AG20443 (cell line): ENCODE data around the gene IFNA2.
A peak's percentile ranks its signal among the peaks of the same experiment; 100 is the strongest.
"Not testable (repeated sequence)": the region's sequence is repeated elsewhere in the genome, so short reads cannot be mapped to it uniquely, and the experiment has no call there.

Source experiments
- DNase-seq: peaks from one replicate; pipeline ENCODE4 v3.0.0; 2012; ENCODE audit warnings: low spot score, mixed read lengths

Gene IFNA2

DNA sequence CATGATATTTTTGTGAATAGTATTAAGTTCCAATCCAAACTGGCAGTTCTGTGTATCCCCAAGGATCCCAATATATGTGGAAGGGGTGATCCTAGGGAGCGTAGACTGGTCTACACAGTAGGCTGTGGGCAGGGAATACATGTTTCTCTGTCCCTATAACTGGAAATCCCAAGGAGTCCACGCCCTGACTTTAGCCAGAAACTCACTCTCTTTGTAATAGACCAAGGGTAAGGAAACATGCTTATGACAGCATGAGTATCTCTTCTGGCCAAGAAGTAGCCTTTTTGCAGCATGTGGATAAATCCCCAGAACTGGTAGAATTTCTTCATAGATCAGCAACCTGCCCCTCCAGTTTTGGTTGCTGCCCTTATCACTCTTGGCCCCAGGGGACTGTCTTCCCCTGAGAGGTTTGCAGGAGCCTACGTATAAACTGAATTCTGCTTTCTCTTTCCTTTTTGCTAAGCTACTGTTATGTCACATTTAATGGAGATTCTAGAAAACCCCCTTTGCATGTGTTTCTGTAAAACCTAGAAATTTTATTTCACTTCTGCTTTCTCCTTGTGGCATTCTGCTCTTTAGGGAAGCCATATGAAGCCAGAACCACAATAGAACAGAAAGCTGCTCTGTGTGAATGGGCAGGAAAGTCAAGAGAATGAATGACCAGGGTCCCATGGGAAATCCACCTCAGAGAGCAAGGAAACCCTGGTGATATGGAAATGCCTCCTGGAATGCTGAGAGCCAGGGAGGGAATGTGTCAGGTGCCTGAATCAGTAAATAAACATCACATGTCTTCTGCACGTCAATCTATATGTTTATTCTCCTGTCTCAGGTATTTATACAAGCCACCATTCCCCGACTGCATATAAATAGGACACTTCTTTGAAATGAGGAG lies 3.5 kb downstream of the IFNA2 start:
- no peak for DNase-seq

DNA sequence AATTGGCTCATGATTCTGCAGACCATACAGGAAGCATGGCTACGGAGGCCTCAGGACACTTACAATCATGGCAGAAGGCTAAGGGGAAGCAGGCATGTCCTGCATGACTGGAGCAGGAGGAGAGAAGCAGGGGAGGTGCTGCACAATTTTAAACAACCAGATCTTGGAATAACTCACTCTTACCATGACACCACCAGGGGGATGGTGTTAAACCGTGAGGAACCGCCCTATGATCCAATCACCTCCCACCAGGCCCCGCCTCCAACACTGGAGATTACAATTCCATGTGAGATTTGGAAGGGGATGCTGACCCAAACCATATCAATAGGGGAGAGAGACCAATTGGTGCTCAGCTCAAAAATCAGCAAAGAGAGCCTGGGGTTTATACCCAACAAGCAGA lies 13.7 kb downstream of the IFNA2 start:
- DNase-seq = not testable (repeated sequence)

DNA sequence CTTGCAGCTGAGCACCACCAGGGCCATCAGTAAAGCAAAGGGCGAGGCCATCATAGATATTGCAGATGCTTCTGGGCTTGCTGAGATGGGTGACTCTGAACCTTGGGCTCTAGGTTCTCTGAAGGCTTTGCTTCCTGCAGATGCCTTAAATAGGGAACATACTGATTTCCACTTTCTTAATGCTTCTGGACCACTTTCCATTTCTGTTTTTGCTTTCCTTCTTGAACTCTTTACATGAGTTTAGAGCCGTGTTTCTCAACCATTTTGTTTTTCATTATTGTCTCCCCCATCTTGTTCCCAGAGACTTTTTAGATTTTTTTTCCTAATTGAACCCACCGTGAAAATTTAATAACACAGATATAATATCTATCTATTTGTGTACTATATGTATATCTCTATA lies 17.2 kb downstream of the IFNA2 start, which contains the start of gene IFNA13:
IFNA13 (minus strand) TSS at position 101 of the 400 bp plus-strand sequence; CDS start at position 54, 47 bp downstream.
- no peak for DNase-seq

DNA sequence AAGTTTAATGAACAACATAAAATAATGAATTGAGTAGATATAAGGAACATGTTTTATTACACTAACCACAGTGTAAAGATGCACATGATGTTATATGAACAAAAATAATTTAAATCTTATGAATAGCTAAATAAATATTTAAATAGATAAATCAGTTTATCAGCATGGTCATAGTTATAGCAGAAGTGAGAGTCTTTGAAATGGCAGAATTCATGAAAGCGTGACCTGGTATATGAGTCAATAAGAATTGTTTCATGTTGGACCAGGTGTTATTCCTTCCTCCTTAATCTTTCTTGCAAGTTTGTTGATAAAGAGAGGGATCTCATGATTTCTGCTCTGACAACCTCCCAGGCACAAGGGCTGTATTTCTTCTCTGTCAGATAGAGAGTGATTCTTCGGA lies 18.0 kb downstream of the IFNA2 start:
- not testable (repeated sequence) for DNase-seq

DNA sequence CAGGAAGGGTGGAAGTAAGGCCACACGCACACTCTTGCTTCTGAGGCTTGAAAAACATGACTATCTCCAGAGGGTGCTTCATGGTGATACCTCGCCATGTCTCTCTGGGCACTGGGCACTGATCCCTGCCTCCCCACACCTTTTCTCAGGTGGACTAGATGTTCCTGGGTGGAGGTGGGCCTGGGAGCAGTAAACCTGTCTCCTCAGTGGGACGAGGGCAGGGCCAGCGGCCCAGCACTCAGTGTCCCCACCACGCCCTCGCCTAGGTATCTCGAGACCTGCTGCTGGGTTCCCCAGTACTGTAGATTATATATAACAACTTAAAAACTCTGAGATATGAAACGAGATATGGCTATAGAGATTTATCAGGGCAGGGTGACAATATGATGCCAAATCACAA lies 22.9 kb downstream of the IFNA2 start:
- no peak for DNase-seq

DNA sequence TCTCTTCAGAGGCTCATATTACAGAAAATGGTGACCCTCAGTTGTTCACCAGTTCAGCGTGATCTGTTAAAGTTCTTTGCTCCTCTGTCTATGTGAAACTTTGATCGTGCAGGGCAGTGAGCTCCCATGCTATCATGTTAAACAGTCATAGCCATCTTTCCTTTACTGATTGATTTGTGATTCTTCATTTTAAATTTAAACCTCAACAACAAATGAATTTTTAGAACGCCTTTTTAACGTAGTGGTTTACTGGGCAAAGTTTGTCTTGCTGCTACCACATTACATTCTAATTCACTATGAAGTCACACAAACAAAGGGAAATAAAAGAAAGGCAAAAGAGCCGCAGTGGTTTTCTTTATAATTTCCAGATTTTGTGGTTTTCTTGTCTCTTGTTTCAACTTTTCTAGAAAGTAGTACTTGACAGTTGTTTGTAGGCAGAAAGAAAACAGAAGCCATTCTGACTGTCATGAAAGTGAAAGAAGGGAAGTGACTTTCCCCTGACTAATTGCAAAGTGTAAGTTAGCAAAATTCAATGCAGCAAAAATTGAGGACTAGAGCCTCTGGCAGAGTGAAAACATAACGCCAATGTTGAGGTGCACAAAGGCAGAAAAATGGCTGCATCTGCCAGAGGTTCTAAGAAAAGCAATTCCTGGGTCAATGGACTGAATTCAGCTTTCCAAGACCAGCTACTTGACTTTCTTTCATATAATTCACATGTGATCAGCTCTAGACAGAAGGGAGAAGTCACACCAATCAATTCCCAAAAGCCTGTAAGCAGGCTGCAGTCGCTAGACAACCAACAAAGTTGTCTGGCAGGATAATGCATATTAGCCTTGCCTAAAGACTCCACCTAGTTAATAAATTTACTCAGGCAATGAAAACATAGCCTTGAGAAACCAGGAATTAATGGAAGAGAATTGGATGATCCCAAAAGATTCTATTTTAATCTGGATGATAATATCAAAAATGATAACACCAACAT lies 27.4 kb downstream of the IFNA2 start:
- no peak for DNase-seq

DNA sequence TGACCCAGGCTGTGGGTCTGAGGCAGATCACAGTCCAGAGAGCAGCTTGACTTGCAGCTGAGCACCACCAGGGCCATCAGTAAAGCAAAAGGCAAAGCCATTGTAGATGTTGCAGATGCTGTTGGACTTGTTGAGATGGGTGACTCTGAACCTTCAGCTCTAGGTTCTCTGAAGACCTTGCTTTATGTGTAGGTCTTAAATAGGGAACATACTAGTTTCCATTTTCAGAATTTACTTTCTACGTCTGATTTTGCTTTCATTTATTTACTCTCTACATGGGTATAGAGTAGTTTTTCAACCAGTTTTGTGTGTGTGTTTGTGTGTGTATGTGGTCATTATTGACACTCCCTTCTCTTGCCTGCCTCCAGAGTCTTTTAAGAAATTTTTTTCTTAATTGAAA lies 34.4 kb downstream of the IFNA2 start, which contains the start of gene IFNA6:
IFNA6 (minus strand) TSS at position 101 of the 400 bp plus-strand sequence; CDS start at position 101, 0 bp downstream.
- DNase-seq = no peak

DNA sequence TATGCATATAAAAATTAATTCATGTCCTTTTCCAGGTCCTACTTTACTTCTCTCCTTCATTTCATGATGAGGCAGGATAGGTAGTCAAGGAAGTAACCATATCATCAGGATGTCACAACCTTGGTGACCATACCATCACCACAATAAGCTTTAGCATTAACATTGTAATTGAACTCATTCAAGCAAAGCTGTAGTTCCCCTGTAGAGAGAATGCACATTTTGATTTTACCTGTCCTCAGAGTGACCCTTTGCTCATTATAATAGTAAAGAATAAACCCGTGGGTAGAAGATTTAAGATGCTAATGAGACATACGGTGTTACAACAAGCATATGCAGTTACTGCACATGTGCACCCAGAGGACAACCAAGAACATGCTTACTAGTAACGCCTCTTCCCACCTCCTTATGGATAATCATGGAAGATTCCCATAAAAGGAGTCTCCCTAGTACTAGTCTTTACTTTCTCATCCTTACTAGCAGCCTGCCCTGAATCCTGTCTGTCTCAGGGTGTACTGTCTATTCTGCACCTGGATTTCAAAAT lies 36.7 kb downstream of the IFNA2 start:
- no peak for DNase-seq

DNA sequence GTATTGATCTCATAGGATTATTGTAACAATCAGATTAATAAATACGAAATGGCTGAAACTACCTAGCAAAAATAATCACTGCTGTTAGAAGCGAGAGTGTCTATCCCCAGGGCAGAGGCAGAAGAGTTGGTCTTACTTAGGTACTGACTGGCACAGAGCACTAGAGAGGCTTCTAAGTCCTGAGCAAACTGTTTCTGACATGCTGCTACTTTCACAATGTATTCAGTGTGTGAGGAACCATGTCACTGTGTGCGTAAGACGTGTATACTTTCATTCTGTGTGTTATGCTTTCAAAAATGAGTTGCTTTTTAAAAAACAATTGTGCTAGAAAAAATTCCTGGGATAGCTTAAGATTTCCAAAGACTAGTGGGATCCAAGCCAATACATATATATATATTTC lies 44.5 kb downstream of the IFNA2 start:
- no peak for DNase-seq

DNA sequence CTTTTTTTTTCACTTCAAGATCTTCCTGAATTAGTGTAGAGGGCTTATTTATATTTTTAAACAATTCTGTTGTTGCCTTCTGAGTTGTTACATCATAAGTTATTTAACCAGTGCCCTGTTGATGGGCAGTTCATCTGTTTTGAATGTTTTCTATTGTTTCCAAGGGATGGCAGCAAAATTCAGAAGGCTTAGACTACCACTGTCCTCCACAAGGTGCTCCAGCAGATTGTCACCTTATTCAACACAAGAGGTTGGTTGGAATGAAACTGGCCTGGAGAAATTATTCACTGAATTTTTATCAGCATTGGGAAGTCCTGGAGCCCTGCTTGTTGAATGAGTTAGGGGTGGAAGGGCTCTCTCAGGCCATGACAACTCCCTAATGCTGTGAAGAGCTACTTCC lies 48.7 kb downstream of the IFNA2 start:
- no peak for DNase-seq

DNA sequence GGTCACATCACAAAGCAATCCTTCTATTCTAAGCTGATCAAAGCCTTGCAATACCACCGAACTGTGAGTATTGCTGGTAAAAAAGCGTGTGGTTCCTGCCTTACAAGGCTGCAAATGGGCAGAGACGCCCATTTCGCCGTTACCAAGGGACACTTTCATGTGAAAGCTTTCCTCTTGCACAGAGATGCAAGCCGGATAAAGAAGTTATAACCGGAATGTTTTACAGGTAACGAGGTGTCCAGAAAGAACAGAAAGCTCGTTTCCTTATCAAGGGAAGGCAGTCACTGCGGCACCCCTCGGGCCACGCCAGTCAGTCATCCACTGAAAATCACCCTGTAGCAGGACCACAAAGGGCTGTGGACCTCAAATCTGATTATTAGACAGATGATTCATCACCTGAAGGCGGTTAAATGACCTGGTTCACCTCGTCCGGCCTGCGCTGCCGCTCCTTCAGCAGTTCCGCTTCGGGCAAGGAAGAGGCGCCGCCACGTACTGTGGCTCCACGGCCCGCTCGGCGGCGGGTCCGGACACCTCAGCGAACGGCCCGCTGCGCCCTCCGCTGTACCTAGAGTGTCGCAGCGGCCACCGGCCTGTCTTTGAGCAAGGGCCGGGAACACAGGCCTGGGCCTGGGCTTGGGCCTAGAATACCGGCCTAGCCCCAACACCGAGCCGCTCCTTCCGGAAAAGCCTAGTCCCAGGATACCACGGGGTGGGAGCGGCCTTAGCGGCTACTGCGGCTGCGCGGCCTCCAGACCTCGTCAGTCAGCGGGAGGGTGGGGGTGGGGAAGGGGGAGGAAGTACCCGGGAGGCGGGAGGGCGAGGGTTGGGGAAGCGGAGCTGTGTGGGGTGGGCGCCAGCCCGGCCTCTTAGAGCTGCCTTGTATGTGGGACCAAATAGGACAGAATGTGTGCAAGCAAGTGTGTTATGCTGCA lies 50.2 kb downstream of the IFNA2 start, which contains the start of gene KLHL9:
KLHL9 (minus strand) TSS at position 704 of the 932 bp plus-strand sequence; CDS start at position 159, 545 bp downstream.
- peak; percentile 99 for DNase-seq
